GM10266 (cell line): ENCODE results near the gene PAK2.
"Not testable (repeated sequence)": the region's sequence is repeated elsewhere in the genome, so short reads cannot be mapped to it uniquely, and the experiment has no call there.

Source experiments
- DNase-seq: peaks from one replicate; pipeline ENCODE4 v3.0.0; 2012; ENCODE audit errors: extremely low spot score
- TF ChIP-seq, protein P1 (sequence below): IDR thresholded peaks from 2 replicates; pipeline ENCODE4 v1.5.1; 2012; ENCODE audit warnings: mild to moderate bottlenecking, low read depth; ENCODE audit not compliant: control insufficient read depth, insufficient read depth; ENCODE audit errors: missing control alignments

PAK2 gene

DNA sequence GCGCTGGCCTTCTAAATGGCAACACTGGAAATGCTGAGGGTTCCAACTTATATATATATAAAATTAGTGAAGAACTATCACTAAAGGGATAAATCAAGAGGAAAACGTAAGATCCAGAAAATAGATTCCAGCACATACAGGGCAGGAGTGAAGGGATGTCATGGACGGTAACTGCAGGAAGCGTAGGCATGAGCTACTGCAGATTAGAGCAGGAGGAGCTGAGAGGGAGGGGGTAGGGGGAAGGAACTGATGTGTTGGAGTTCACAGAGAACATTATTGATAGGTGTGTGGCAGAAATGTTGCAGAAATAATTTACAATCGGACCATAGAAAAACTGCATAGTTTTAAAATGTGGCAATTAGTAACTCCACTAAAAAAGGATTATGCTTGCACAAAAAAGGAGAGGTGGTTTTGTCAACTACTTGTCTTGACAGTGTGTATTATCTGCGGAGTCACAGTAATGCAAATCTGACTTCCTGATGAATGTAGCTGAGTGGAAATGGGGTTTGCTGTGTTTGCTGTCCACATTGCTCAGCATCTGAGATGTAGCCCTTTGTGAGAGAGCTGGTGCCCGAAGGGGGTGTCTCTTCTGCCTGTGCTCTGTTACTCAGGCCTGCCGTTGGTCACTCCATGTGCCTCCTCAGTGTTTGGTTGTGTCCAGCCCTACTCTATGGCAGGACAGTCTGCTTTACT, 61.2 kb downstream of the PAK2 start:
- TF ChIP-seq, protein P1, sequence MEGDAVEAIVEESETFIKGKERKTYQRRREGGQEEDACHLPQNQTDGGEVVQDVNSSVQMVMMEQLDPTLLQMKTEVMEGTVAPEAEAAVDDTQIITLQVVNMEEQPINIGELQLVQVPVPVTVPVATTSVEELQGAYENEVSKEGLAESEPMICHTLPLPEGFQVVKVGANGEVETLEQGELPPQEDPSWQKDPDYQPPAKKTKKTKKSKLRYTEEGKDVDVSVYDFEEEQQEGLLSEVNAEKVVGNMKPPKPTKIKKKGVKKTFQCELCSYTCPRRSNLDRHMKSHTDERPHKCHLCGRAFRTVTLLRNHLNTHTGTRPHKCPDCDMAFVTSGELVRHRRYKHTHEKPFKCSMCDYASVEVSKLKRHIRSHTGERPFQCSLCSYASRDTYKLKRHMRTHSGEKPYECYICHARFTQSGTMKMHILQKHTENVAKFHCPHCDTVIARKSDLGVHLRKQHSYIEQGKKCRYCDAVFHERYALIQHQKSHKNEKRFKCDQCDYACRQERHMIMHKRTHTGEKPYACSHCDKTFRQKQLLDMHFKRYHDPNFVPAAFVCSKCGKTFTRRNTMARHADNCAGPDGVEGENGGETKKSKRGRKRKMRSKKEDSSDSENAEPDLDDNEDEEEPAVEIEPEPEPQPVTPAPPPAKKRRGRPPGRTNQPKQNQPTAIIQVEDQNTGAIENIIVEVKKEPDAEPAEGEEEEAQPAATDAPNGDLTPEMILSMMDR, result no peak
- peak; percentile 28 for DNase-seq

DNA sequence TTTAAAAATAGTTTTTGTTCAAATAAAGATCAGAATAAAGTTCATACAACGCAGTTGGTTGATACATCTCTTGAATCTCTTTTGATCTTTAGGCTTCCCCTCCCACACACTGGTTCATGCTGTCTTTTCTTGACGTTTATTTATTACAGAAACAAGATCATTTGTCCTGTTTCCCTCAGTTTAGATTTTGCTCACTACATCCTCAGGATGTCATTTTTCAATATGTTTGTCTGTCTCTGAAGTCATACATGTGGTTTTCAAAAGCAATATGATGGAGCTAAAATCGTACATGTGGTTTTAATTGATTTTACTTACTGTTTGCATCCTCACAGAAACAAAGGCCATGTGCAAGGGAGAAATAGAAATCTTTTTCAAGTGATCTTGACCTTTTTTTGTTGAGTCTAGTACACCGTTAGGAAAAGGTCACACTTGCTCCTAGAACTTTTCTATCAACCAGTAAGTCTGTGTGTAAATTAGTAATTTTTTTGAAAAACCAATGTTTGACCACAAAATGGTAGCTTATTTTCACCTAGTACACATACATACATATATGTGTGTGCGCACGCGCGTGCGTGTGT, 64.3 kb downstream of the PAK2 start:
- TF ChIP-seq, protein P1, result no peak

DNA sequence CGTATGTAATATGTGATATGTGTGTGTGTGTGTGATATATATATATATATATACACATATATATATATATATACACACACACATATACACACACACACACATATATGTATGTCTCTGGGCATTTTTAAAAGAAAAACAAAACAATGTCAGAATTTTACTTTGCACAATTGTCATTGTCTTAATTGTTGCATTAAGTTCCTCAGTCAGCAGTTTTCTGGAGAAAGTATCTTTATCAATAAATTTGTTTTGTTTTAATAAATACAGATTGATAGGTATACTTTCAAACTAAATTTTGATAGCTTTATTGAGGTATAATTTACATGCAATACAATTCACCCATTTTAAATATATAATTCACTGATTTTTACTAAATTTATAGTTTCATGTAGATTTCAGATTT, 65.1 kb downstream of the PAK2 start:
- TF ChIP-seq, protein P1, result no peak
- no peak for DNase-seq

More for the DNA sequence above, 64.3 kb downstream of the PAK2 start:
- DNase-seq, result no peak

DNA sequence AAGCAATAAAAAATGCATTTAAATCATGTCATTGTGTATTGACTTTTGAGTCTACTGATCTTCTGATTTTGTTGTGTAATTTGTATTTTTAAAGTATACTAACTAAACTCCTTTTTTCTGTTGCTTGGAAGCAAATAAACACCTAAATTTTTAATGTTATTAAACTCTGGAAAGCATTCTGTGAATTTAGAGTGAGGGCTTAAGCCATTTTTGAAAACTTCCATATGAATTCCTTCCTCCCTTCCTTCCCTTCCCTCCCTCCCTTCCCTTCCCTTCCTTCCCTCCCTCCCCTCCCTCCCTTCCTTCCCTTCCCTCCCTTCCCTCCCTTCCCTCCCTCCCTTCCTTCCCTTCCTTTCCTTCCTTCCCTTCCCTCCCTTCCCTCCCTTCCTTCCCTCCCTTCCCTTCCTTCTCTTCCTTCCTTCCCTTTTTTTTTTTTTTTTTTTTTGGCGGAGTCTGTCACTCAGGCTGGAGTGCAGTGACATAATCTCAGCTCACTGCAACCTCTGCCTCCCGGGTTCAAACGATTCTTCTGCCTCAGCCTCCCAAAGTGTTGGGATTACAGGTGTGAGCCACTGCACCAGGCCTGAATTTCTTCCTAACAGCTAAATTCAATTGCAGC, 71.4 kb downstream of the PAK2 start:
- TF ChIP-seq, protein P1, result no peak
- no peak for DNase-seq

DNA sequence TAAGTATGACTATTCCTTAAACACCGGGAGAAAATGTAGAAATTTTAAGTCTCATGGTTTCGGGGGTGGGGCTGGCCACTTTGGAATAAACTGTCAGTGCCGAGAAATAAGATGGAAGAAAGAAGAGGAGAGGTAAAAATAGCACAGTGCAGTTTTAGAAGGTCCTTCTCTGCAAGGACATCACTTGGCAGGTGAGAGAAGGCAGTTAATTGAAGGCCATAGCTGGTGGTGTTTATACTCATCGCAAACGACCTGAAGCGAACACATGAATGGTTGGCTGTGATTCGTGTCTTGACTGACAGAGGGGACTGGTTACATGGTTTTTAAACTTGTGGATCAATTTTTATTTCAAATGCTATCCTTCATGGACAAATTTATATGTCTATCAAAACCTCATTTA, 73.2 kb downstream of the PAK2 start:
- TF ChIP-seq, protein P1, result no peak
- no peak for DNase-seq

DNA sequence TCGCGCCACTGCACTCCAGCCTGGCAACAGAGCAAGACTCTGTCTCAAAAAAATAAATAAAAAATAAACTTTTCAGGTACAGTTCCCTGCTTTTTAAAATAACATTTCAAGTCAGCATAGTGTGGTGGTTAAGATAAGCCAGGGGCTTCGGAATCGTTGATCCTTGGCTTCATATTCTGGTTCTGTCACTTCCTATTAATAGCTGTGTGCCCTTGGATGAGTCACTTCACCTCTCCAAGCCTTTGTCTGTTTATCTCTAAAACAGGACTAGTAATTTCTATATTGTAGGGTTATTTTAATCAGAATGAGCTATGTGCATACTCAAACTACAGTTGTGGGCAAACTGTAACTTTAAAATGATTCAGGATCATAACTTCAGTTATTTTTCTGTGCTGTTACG, 74.2 kb downstream of the PAK2 start:
- TF ChIP-seq, protein P1, result no peak
- no peak for DNase-seq

DNA sequence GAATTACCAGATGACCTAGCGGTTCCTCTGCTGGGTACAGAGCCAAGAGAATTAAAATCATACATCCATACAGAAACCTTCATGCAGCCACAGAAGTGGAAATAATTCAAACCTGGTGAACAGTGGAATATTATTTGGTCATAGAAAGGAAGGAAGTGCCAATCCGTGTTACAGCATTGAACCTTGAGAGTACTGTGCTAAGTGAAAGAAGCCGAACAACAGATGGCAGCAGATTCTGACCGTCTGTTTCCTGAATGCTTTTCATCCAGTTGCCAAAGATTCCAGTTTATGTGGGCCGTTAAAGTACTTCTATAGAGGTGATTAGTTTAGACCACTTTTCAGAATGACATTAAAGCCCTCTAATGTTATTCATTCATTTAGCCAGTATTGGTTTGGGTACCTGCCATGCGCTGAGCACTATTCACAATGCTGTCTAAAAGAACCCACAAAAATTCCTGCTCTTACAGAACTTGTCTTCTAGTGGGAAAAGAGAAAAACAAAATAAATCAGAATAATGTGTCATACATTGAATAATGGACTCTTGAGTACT, 82.2 kb downstream of the PAK2 start:
- DNase-seq, result no peak
- TF ChIP-seq, protein P1, result no peak

DNA sequence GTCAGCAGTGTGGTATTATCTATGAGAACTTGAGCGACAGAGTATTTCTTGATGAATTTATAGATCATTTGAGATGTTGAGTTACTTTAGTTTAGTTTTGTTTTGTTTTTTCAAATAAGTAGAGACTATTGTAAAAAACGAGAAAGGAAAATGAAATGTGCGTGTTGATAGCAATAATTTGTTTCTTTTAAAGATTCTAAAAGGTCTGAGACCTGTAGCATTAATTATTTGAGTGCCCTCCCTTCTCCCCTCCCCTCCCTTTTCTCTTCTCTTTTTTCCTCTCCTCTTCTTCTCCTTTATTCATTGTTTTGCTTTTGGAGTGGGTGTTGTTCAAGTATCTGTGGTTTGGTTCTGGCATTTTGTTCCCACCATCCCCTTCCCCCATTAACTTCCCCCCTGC, 90.0 kb downstream of the PAK2 start:
- not testable (repeated sequence) for DNase-seq
